ENCODE measurements around the gene HHIPL1.
A peak's percentile ranks its signal among the peaks of the same experiment; 100 is the strongest.

The HHIPL1 gene

DNA sequence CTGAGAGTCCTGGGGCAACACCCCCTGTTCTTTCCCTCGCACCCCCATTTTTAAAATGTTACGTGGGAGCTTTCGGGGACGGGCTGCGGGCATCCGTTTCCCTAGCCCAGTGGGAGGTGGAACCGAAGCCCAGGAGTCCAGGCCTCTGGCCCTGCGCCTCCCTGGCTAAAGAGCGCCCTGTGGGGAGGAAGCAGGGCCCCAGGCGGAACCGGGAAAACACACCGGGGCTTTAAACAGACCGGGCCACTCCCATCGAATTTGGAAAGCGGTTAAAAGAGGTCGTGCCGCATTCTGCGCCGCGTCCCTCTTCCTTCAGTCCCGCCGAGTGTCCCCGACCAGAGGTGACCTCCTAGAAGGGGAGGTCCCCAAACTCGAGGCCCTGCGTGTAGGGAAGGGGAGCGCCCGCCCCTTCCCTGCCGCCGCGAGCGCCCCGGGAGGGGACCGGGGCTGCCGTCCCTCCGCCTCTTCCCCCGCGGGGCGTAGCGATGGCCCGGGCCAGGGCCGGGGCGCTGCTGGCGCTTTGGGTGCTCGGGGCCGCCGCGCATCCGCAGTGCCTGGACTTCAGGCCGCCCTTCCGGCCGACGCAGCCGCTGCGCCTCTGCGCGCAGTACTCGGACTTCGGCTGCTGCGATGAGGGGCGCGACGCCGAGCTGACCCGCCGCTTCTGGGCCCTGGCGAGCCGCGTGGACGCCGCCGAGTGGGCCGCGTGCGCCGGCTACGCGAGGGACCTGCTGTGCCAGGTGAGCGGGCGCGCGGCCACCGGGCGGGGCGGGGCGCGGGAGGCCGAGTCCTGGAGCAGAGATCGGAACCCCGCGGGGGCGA, at the start of gene HHIPL1:
TSS of gene HHIPL1 (plus strand) at position 407 of the 822 bp plus-strand sequence. CDS start at position 486, 79 bp downstream.
- Histone ChIP-seq H3K9me3 (ENCODE audit: insufficient read depth, low read depth, low read length) (no peaks in the 10 kb centered on the region), H3K36me3 (ENCODE audit: insufficient read depth, low read depth, low read length) (no peaks in the 10 kb centered on the region), H3K27ac (ENCODE audit: low read length) (no peak within 1 kb of the TSS), H3K4me1 (ENCODE audit: insufficient read depth, low read length) (peaks cover 4% of the 10 kb centered on the region), H3K27me3 (ENCODE audit: insufficient read depth, low read length) (peaks cover 35% of the 10 kb centered on the region), H3K4me3 (ENCODE audit: low read length) (peak within 1 kb of the TSS; percentile 74), H3K9ac (ENCODE audit: low read depth, low read length) (peak within 1 kb of the TSS; percentile 65)

DNA sequence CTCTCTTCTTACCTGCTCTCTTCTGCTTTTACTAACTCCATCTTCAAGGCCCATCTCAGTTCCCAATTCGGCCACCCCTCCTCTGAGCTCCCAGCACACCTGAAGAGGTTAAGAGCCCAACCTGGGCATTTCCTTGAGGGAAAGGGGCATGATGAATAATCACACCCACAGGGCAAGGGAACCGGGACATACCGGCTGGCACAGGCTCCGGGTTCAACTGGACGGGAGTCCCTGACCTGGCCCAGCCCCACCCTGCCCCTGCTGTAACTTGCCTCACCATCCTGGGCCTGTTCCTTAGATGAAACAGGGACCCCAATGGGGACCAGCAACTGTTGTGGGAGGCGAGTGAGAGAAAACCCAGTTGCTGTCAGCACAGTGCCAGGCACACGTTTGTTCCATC, 49.4 kb upstream of the HHIPL1 start:
- Histone ChIP-seq H3K9ac (ENCODE audit: low read depth, low read length) (no peak overlapping the region), H3K4me1 (ENCODE audit: insufficient read depth, low read length) (no peaks in the 10 kb centered on the region; the same call in none of the 2 replicates), H3K9me3 (ENCODE audit: insufficient read depth, low read depth, low read length) (no peaks in the 10 kb centered on the region), H3K36me3 (ENCODE audit: insufficient read depth, low read depth, low read length) (no peaks in the 10 kb centered on the region), H3K27me3 (ENCODE audit: insufficient read depth, low read length) (no peaks in the 10 kb centered on the region), H3K27ac (ENCODE audit: low read length) (no peak overlapping the region), H3K4me3 (ENCODE audit: low read length) (no peak overlapping the region)

DNA sequence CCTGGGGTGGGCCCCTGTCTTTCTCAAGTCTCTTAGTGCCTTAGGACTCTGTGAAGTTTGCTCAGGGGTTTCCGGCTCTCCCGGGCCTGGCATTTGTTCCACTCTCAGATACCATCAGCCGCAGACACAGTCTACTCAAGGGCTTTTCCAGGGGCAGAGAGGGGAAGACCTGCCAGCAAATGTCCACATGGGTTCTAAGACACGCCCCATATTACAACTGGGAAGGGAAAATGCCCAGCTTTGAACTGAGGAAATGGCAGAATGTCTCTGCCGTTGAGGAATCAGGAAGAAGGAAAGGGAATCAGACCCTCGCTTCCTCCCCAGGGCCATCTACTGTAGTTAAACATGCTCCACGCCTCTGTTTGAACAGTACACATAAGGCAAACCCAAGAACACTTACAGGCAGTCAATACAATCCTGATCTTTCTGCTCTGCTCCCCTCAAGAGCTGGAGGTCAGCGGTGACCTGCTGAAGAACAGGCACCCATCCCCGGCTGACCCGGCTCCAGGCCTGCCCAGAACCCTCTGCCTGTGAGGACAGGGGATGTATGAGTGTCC, 48.8 kb upstream of the HHIPL1 start:
- H3K9ac ChIP-seq (ENCODE audit: low read depth, low read length), result no peak overlapping the region
- H3K9me3 ChIP-seq (ENCODE audit: insufficient read depth, low read depth, low read length), result no peaks in the 10 kb centered on the region

DNA sequence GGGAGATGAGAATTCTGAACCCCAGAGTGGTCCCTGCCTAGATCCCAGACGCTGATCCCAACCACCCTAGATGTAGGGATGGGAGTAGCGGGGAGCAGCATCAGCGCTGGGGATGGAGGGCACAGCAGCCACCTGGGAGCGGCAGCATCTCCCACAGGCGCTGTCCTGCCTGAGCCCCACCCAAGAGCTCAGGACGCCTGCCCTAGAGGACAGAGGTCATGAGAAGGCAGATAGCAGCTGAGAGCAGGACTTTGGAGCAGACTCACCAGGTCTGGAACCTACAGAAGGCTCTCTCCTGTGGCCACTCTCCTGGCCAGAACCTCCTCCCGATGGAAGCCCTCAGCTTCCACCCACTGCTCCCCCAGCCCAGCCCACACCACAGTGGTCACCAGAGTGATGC, 48.2 kb upstream of the HHIPL1 start:
- Histone ChIP-seq H3K9me3 (ENCODE audit: insufficient read depth, low read depth, low read length) (no peaks in the 10 kb centered on the region), H3K27ac (ENCODE audit: low read length) (no peak overlapping the region), H3K9ac (ENCODE audit: low read depth, low read length) (no peak overlapping the region), H3K4me3 (ENCODE audit: low read length) (no peak overlapping the region), H3K27me3 (ENCODE audit: insufficient read depth, low read length) (peaks cover 6% of the 10 kb centered on the region; the same call in 1 of the 2 replicates), H3K4me1 (ENCODE audit: insufficient read depth, low read length) (peaks cover 4% of the 10 kb centered on the region; the same call in 1 of the 2 replicates), H3K36me3 (ENCODE audit: insufficient read depth, low read depth, low read length) (no peaks in the 10 kb centered on the region)

More for the DNA sequence above, 48.8 kb upstream of the HHIPL1 start:
- Histone ChIP-seq H3K4me1 (ENCODE audit: insufficient read depth, low read length) (peaks cover under 1% of the 10 kb centered on the region; the same call in 1 of the 2 replicates), H3K27ac (ENCODE audit: low read length) (no peak overlapping the region), H3K36me3 (ENCODE audit: insufficient read depth, low read depth, low read length) (no peaks in the 10 kb centered on the region), H3K4me3 (ENCODE audit: low read length) (no peak overlapping the region), H3K27me3 (ENCODE audit: insufficient read depth, low read length) (no peaks in the 10 kb centered on the region)

DNA sequence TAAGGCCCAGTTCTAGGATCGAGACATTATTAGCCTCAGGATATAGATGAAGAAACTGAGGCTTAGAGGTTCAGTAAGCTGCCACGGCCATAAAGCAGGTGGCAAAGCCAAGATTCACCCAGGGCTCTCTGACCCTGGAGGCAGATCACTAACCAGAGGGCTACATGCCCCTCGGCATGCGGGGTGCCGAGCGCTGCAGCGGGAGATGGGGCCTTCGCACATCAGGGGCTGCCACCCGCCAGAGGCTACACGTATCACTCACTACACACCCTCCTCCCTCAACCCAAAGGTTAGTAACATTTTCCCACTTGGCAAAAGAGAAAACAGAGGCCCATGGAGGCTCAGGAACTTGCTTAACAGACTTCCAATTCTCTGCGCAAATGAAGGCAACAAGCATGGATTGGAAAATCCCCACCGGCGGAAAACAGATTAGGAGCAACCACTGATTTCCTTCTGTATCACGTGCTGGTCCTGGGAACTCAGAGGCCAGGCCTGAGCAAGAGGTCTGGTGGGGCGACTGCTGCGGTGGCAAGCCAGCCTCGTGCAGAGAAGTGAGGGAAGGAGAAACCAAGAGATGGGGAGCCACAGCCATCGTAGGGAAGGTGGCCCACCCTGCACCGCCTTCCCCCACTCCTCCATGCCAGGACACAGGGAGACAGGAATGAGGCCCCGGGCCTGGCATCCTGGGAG, 46.9 kb upstream of the HHIPL1 start:
- no peaks in the 10 kb centered on the region for H3K9me3 ChIP-seq (ENCODE audit: insufficient read depth, low read depth, low read length)
- no peak overlapping the region for H3K4me3 ChIP-seq (ENCODE audit: low read length)
- H3K27ac ChIP-seq (ENCODE audit: low read length), result no peak overlapping the region
- H3K9ac ChIP-seq (ENCODE audit: low read depth, low read length), result no peak overlapping the region
- H3K4me1 ChIP-seq (ENCODE audit: insufficient read depth, low read length), result peaks cover 8% of the 10 kb centered on the region; the same call in 1 of the 2 replicates
- H3K36me3 ChIP-seq (ENCODE audit: insufficient read depth, low read depth, low read length), result no peaks in the 10 kb centered on the region
- H3K27me3 ChIP-seq (ENCODE audit: insufficient read depth, low read length), result peaks cover 19% of the 10 kb centered on the region

DNA sequence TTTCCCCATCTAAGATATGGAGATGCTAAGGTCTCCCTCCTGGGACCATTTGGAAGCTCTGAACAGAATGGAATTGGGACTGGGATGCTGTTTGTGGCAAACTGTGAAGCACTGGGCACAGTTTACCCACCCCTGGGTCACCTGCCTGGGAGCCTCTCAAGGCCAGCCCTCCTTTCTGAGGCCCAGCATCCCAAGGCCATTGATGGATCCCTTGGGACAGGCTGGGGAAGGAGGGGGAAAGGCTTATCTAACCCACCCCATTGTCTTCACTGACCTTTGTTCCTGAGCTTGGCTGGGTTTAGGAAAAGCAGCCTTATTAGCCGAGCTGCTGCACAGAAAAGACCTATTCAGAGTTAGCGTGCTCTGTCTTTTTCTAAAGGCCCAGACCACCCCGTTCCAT, 46.2 kb upstream of the HHIPL1 start:
- H3K9ac ChIP-seq (ENCODE audit: low read depth, low read length), result no peak overlapping the region
- no peaks in the 10 kb centered on the region for H3K9me3 ChIP-seq (ENCODE audit: insufficient read depth, low read depth, low read length)
- peaks cover 8% of the 10 kb centered on the region; the same call in 1 of the 2 replicates for H3K4me1 ChIP-seq (ENCODE audit: insufficient read depth, low read length)

DNA sequence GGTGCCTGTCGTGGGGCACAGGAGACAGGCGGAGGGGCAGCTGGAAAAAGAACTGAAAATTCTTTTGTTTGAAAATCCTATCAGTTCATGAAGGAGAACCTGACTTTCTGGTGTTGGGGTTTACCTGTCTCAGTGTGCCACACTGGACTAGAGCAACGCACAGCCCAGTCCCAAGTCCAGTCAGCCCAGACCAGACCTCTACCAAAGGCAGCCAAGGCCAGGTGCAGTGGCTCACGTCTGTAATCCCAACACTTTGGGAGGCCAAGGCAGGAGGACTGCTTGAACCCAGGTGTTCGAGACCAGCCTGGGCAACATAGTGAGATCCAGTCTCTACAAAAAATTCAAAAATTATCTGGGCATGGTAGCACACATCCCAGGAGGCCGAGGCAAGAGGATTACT, 45.5 kb upstream of the HHIPL1 start:
- peaks cover 8% of the 10 kb centered on the region; the same call in 1 of the 2 replicates for H3K4me1 ChIP-seq (ENCODE audit: insufficient read depth, low read length)
- H3K4me3 ChIP-seq (ENCODE audit: low read length), result no peak overlapping the region
- H3K27me3 ChIP-seq (ENCODE audit: insufficient read depth, low read length), result peaks cover 25% of the 10 kb centered on the region
- no peak overlapping the region for H3K9ac ChIP-seq (ENCODE audit: low read depth, low read length)
- no peaks in the 10 kb centered on the region for H3K9me3 ChIP-seq (ENCODE audit: insufficient read depth, low read depth, low read length)
- H3K36me3 ChIP-seq (ENCODE audit: insufficient read depth, low read depth, low read length), result no peaks in the 10 kb centered on the region
- no peak overlapping the region for H3K27ac ChIP-seq (ENCODE audit: low read length)

More for the DNA sequence above, 46.2 kb upstream of the HHIPL1 start:
- Histone ChIP-seq H3K4me3 (ENCODE audit: low read length) (no peak overlapping the region), H3K27ac (ENCODE audit: low read length) (no peak overlapping the region), H3K27me3 (ENCODE audit: insufficient read depth, low read length) (peaks cover 25% of the 10 kb centered on the region), H3K36me3 (ENCODE audit: insufficient read depth, low read depth, low read length) (no peaks in the 10 kb centered on the region)

DNA sequence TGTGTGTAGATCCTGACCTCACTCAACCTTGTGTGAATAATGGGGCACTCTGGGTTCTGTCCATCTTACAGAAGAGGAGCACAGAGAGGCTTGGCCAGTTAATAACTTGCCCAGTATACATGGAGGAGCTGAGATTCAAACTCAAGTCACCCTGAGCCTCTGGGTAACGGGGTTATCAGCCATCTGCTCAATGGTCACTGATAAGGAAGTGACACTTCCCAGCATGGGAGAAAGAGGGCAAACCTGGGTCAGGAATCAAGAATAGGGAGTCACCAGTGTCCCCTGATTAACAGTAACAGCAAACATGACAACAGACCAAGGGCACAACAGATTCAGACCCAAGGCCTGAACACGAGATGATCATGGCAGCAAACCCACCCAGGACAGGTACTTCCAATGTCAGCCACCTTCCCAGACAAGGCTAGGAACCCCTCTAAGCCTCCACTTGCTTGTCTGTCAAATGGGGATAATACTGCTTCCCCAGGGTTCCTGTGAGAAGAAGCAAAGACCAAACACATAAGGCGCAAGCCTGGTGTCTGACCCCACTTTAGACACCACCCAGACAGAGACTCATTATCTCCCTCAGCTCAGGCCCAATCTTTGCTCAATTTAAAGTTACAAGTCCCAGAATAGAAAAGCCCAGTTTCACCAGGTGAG, 44.6 kb upstream of the HHIPL1 start:
- Histone ChIP-seq H3K4me1 (ENCODE audit: insufficient read depth, low read length) (peaks cover 8% of the 10 kb centered on the region; the same call in 1 of the 2 replicates), H3K9ac (ENCODE audit: low read depth, low read length) (no peak overlapping the region), H3K36me3 (ENCODE audit: insufficient read depth, low read depth, low read length) (no peaks in the 10 kb centered on the region), H3K9me3 (ENCODE audit: insufficient read depth, low read depth, low read length) (no peaks in the 10 kb centered on the region), H3K4me3 (ENCODE audit: low read length) (no peak overlapping the region), H3K27me3 (ENCODE audit: insufficient read depth, low read length) (peaks cover 26% of the 10 kb centered on the region), H3K27ac (ENCODE audit: low read length) (no peak overlapping the region)

DNA sequence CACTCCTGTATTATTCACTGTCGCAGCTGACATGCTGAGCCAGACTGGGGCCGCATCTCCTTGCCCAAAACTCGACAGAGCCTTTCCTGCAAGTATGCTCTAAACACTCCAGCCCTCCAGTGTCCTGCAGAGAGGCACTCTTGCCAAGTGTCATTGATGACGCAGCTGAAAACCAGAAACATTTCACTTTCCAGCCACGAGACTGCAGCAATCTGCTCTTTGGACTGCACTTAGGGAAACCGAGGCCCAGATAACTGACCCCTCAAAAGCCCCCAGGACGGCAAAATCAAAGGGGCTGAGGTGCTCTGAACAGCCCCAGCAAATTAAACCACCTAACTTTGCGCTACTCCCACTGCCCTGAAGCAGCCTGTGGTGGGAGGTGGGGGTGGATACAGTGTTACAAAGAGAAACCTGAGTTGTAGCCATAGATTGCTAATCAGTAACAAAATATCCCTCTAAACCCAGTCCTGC, 43.5 kb upstream of the HHIPL1 start:
- Histone ChIP-seq H3K36me3 (ENCODE audit: insufficient read depth, low read depth, low read length) (no peaks in the 10 kb centered on the region), H3K4me1 (ENCODE audit: insufficient read depth, low read length) (peaks cover 12% of the 10 kb centered on the region; the same call in 1 of the 2 replicates), H3K4me3 (ENCODE audit: low read length) (peak overlapping the region; percentile 69), H3K27me3 (ENCODE audit: insufficient read depth, low read length) (peaks cover 36% of the 10 kb centered on the region), H3K27ac (ENCODE audit: low read length) (no peak overlapping the region), H3K9me3 (ENCODE audit: insufficient read depth, low read depth, low read length) (no peaks in the 10 kb centered on the region), H3K9ac (ENCODE audit: low read depth, low read length) (no peak overlapping the region)

DNA sequence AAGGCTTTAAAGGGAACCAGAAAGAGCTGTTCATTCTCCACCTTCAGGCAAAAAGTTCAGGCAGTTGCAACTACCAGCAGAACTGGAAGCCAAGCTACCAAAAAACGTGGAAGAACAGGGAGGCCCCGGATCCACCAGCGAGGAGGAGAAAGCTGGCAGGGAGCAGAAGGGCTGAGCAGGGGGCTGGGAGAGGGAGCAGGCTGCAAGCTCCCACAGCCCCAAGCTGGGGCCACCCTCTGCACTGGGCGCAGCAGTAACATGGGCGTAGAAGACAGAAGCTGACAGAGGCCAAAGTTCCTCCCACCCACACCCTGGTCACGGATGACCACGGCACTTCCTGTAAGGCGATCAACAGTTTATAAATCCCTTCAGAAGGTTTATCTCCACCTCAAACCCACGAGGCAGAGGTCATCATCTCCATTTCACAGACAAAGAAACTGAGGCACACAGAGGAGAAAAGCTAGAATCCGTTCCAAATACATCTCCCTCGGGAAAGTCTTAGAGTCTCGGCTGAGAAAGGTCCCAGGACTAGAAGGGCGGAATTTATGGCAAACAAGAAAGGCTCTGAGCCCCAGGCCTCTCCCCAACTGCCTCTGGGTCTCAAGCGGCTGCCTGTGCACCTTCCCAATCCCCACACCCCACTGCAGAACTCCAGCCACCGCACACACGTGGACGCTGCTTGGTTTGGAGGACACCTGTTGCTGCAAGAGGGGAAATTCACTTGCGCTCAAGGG, 42.7 kb upstream of the HHIPL1 start:
- no peaks in the 10 kb centered on the region for H3K9me3 ChIP-seq (ENCODE audit: insufficient read depth, low read depth, low read length)
- peaks cover 40% of the 10 kb centered on the region for H3K27me3 ChIP-seq (ENCODE audit: insufficient read depth, low read length)
- H3K36me3 ChIP-seq (ENCODE audit: insufficient read depth, low read depth, low read length), result no peaks in the 10 kb centered on the region
- H3K9ac ChIP-seq (ENCODE audit: low read depth, low read length), result 0 out of 2 replicates have a peak overlapping the region, but pooled peaks have one; percentile 10
- no peak overlapping the region for H3K27ac ChIP-seq (ENCODE audit: low read length)
- H3K4me3 ChIP-seq (ENCODE audit: low read length), result peak overlapping the region; percentile 69
- peaks cover 12% of the 10 kb centered on the region; the same call in 1 of the 2 replicates for H3K4me1 ChIP-seq (ENCODE audit: insufficient read depth, low read length)

All from iPS-20b (cell line).